Central memory CD8-positive, alpha-beta T cell (primary cell): ENCODE results near the gene MEPE.

Experiments used
- ATAC-seq: fragments of 150-1000 bp; cut with Tn5 transposase; replicated peaks from 2 replicates; pipeline ENCODE4 v1.10.0; 2022; ENCODE audit warnings: mild to moderate bottlenecking, moderate FRiP score, moderate number of reproducible peaks; ENCODE audit not compliant: poor library complexity, severe bottlenecking; ENCODE audit errors: extremely low read depth
- DNase-seq, 2 donors: peaks; one replicate each; pipeline ENCODE4 v3.0.0; 2021; ENCODE audit warnings: low spot score in 2 of 2
- H3K27ac Mint-ChIP-seq: one replicate; pipeline ENCODE4 v1.8.0; 2022; ENCODE audit warnings: low read depth, mild to moderate bottlenecking, moderate library complexity, mixed read lengths
- H3K27me3 Mint-ChIP-seq: one replicate; pipeline ENCODE4 v1.8.0; 2022; ENCODE audit warnings: mixed read lengths
- H3K36me3 Mint-ChIP-seq: one replicate; pipeline ENCODE4 v1.8.0; 2022; ENCODE audit warnings: mild to moderate bottlenecking, moderate library complexity, mixed read lengths; ENCODE audit not compliant: insufficient read depth
- H3K4me1 Mint-ChIP-seq: one replicate; pipeline ENCODE4 v1.8.0; 2022; ENCODE audit warnings: mixed read lengths
- H3K4me3 Mint-ChIP-seq: one replicate; pipeline ENCODE4 v1.8.0; 2022; ENCODE audit warnings: mild to moderate bottlenecking, moderate library complexity, mixed read lengths
- H3K9me3 Mint-ChIP-seq: one replicate; pipeline ENCODE4 v1.8.0; 2022; ENCODE audit warnings: mixed read lengths

Gene MEPE

DNA sequence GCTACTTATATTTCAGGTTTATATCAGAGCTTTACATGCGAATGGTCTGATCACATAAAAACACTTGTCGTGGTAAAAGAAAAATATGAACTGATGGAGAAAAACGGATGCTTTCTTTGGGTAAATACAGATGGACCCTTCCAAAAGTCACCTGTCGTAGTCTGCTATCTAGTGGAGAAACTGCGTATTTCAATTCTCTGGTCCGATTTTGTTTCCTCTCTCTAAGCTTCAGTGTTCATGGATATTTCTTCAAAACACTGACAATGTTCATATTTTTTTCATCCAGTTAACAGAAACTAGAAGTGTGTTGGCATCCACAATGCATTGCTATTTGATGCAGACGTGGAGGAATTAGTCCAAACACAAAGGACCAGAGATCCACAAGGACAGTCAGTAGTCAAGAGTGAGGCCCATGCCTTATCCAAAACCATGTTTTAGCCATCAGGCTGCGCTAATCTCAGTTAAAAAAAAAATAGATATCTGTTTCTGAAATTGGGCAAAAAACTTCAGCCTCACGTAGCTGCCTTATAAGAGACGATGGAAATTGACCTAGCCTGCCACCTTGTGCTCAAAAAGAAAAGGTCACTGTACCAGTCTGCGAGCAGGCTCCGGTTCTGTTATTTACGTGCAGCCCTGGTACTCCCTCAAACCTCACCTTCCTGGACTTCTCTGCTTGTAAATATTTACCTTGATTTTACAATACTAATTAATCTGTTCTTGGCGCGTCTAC, 16.0 kb downstream of the MEPE start:
- no peak for DNase-seq
- Mint-ChIP-seq H3K36me3 (no peaks in the 10 kb centered on the region), H3K4me1 (peaks cover 7% of the 10 kb centered on the region), H3K9me3 (no peaks in the 10 kb centered on the region), H3K27ac (no peak overlapping the region), H3K4me3 (peak overlapping the region; percentile 11), H3K27me3 (peaks cover 40% of the 10 kb centered on the region)
- ATAC-seq = peak; percentile 78

- no peak overlapping the region for H3K27ac Mint-ChIP-seq
- peaks cover 34% of the 10 kb centered on the region for H3K27me3 Mint-ChIP-seq
- H3K4me1 Mint-ChIP-seq = peaks cover 7% of the 10 kb centered on the region
- no peak for DNase-seq
- H3K36me3 Mint-ChIP-seq = no peaks in the 10 kb centered on the region
- peak; percentile 35 for ATAC-seq
- H3K4me3 Mint-ChIP-seq = no peak overlapping the region
- H3K9me3 Mint-ChIP-seq = no peaks in the 10 kb centered on the region
These were observed 16.8 kb downstream of the MEPE start for GRCh38 chr4:87849612-87850011.

DNA sequence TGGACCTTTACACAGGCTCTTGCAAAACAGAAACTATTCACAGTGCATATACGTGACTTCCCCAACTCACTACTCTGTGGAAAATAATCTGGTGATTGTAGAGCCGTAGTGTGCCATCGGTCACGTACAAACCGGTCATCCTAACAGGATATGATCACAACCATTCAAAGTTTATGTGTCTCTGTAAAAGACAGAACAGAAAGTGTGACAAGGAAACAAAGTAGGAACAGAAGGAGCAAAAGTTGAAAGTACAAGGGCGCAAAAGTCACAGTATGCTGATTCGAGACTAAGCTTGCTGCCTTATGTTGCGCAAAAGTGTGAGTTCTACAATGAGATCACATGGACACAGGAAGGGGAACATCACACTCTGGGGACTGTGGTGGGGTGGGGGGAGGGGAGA, 18.6 kb downstream of the MEPE start:
- no peak overlapping the region for H3K27ac Mint-ChIP-seq

DNA sequence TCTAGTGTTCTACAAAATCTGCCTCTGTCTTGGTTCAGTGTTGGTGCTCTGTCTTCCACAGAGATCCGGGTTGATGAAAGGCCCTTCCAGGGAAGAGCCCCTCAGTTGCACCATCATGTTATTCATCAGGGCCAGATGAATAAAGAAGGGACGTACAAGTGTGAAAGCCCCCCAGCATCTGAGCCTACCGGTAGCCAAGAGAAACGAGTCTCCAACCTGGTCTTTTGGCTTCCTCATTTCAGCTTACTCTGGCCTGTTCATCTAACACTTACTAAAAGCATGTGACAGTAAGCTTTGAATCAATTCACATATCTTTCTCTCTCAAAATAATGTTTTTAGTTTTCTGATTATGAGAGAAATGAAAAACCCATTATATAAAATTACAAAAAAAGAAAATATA, 19.2 kb downstream of the MEPE start:
- Mint-ChIP-seq H3K9me3 (no peaks in the 10 kb centered on the region), H3K4me1 (peaks cover 7% of the 10 kb centered on the region), H3K4me3 (no peak overlapping the region), H3K27ac (no peak overlapping the region), H3K27me3 (peaks cover 15% of the 10 kb centered on the region), H3K36me3 (no peaks in the 10 kb centered on the region)
- ATAC-seq (no peak), DNase-seq (no peak)

More for the DNA sequence above, 18.6 kb downstream of the MEPE start:
- H3K9me3 Mint-ChIP-seq = no peaks in the 10 kb centered on the region
- peaks cover 7% of the 10 kb centered on the region for H3K4me1 Mint-ChIP-seq
- DNase-seq (no peak), ATAC-seq (no peak)
- H3K4me3 Mint-ChIP-seq = no peak overlapping the region
- no peaks in the 10 kb centered on the region for H3K36me3 Mint-ChIP-seq
- H3K27me3 Mint-ChIP-seq = peaks cover 21% of the 10 kb centered on the region

- Mint-ChIP-seq H3K4me3 (no peak overlapping the region), H3K36me3 (no peaks in the 10 kb centered on the region), H3K9me3 (no peaks in the 10 kb centered on the region), H3K4me1 (peaks cover 7% of the 10 kb centered on the region), H3K27ac (no peak overlapping the region), H3K27me3 (peaks cover 9% of the 10 kb centered on the region)
- ATAC-seq (no peak), DNase-seq (no peak)
These were observed 20.3 kb downstream of the MEPE start for GRCh38 chr4:87853108-87853507.

DNA sequence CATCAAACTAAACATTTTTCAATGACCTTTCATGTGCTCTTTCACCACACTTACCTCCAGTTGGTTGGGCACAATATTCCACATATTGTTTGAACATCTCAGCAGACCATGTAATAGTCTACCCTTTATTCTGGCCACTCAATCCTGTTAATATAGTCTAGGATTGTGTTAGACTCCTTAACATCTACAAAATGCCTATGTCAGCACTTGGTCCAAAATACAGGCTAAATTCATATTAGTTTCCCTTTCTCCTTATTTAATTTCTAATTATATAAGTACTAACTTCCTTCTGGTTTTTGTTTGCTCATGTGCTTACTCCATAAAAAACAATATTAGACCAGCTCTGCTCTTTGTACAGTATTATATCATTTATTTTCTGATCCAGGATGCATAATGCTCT, 21.1 kb downstream of the MEPE start:
- Mint-ChIP-seq H3K27me3 (peaks cover 7% of the 10 kb centered on the region), H3K27ac (no peak overlapping the region), H3K4me3 (no peak overlapping the region), H3K36me3 (no peaks in the 10 kb centered on the region), H3K4me1 (peaks cover 4% of the 10 kb centered on the region), H3K9me3 (no peaks in the 10 kb centered on the region)
- no peak for DNase-seq
- no peak for ATAC-seq

DNA sequence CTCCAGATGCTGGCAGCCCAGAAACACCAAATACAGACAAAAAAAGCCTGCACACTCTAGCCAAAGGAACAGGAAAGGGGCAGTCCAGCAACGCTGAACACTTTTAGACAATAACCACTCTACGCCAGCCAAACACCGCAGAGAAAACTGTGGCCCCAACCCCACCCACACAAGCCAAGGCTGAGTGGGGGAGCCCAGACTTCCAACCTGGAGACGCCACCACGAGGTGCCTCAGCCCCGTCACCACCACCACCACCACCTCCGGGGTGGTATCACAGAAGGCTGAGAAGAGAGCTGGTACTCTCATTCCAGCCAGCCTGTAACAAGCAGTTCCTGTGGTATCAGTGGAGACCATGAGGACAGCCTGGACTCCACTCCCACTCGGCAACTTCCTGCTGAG, 22.8 kb downstream of the MEPE start:
- H3K4me1 Mint-ChIP-seq = no peaks in the 10 kb centered on the region
- H3K27me3 Mint-ChIP-seq = no peaks in the 10 kb centered on the region
- H3K9me3 Mint-ChIP-seq = no peaks in the 10 kb centered on the region
- DNase-seq (no peak), ATAC-seq (no peak)
- H3K27ac Mint-ChIP-seq = no peak overlapping the region
- no peaks in the 10 kb centered on the region for H3K36me3 Mint-ChIP-seq
- H3K4me3 Mint-ChIP-seq = no peak overlapping the region

DNA sequence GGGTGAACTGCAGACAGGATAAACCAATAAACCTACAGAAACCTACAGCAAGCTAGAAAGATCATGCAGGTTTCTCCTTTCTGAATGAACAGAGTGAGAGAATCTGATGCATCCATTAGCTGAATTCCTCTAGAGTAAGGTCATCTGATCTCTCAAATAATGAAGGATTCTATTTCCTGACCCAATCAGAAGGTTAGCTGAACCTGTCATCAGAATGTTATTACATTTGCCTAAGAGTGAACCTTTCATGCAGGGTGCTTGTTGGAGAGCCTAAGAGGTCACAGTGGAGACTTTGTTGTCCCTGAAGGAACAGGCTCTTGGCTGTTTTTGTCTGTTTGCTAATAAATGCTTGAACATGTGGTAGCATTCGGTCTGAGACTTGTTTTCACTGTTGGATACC, 24.0 kb downstream of the MEPE start:
- Mint-ChIP-seq H3K27me3 (no peaks in the 10 kb centered on the region), H3K9me3 (no peaks in the 10 kb centered on the region), H3K36me3 (no peaks in the 10 kb centered on the region), H3K4me3 (no peak overlapping the region), H3K27ac (no peak overlapping the region), H3K4me1 (no peaks in the 10 kb centered on the region)
- ATAC-seq (no peak), DNase-seq (no peak)

DNA sequence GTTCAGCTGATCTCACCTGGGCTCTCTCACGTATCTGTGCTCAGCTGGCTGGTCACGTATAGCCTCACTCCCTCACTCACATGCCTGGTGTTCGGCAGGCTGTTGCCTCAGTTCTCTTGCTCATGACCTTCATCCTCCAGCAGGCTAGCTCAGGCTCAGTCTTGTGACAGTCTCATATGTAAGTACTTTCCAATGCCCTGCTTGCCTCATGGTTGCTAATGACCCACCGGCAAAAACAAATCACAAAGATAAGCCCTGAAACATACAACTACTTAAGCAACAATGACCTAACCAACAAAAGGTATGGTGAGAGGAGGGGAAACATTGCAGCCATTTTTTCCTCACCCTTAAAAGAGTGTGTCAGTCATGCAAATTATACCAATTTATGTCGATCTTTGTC, 25.0 kb downstream of the MEPE start:
- ATAC-seq (no peak), DNase-seq (no peak)
- H3K9me3 Mint-ChIP-seq = no peaks in the 10 kb centered on the region
- H3K4me3 Mint-ChIP-seq = no peak overlapping the region
- no peaks in the 10 kb centered on the region for H3K36me3 Mint-ChIP-seq
- H3K27me3 Mint-ChIP-seq = no peaks in the 10 kb centered on the region
- H3K27ac Mint-ChIP-seq = no peak overlapping the region
- H3K4me1 Mint-ChIP-seq = no peaks in the 10 kb centered on the region

DNA sequence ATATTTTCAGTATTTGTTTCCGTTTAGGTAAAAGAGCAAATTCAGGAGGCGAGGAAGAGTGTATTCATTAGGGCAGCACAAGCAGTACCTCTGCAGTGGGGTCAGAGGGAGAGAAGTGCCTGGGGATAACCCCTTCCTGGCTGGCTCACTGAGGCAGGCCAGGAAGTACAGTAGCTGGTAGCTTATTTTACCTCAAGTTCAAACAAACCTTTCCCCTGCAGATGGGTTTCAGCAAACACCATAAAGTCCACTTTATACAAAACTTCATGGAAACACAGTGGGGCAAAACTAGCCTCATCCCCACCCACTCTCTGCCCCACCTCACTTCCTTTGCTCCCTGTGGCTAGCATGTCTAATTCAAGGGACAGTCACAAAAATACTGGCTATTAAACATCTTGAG, 29.5 kb downstream of the MEPE start:
- Mint-ChIP-seq H3K4me1 (no peaks in the 10 kb centered on the region), H3K9me3 (no peaks in the 10 kb centered on the region), H3K36me3 (no peaks in the 10 kb centered on the region), H3K27me3 (peaks cover 16% of the 10 kb centered on the region), H3K4me3 (no peak overlapping the region), H3K27ac (no peak overlapping the region)
- no peak for ATAC-seq
- no peak for DNase-seq

DNA sequence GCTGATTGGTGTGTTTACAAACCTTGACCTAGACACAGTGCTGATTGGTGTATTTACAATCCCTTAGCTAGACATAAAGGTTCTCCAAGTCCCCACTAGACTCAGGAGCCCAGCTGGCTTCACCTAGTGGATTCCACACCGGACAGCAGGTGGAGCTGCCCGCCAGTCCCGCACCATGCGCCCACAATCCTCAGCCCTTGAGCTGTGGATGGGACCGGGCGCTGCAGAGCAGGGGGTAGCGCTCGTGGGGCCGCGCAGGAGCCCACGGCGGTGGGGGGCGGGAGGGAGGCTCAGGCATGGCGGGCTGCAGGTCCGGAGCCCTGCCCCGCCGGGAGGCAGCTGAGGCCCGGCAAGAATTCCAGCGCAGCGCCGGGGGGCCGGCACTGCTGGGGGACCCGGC, 30.7 kb downstream of the MEPE start:
- Mint-ChIP-seq H3K27me3 (peaks cover 29% of the 10 kb centered on the region), H3K27ac (no peak overlapping the region), H3K9me3 (no peaks in the 10 kb centered on the region), H3K4me3 (no peak overlapping the region), H3K4me1 (no peaks in the 10 kb centered on the region), H3K36me3 (no peaks in the 10 kb centered on the region)
- ATAC-seq (no peak), DNase-seq (no peak)

DNA sequence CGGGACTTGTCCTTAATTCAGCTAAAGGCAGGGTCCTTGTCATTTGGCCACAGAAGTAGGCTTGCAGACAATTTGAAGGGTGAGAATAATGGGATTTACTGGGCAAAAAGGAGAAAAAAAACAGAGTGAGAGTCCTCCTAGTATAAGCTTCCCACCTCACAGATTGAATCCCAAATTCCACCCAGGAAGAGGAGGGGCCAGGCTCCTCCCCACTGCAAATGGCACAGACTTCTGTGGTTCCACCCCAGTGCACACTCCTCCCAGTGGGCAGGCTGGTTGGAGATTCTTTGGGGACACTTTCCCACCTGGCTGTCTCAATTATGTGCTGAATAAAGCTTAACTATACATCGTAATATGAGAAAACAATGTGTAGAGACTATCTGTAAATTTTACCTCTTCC, 31.6 kb downstream of the MEPE start:
- H3K36me3 Mint-ChIP-seq = no peaks in the 10 kb centered on the region
- H3K27me3 Mint-ChIP-seq = peaks cover 32% of the 10 kb centered on the region
- DNase-seq = no peak
- H3K9me3 Mint-ChIP-seq = no peaks in the 10 kb centered on the region
- H3K4me3 Mint-ChIP-seq = no peak overlapping the region
- ATAC-seq = no peak
- H3K27ac Mint-ChIP-seq = no peak overlapping the region
- no peaks in the 10 kb centered on the region for H3K4me1 Mint-ChIP-seq

- no peak overlapping the region for H3K4me3 Mint-ChIP-seq
- no peak overlapping the region for H3K27ac Mint-ChIP-seq
- no peak for ATAC-seq
- peaks cover 32% of the 10 kb centered on the region for H3K27me3 Mint-ChIP-seq
- H3K4me1 Mint-ChIP-seq = no peaks in the 10 kb centered on the region
- H3K9me3 Mint-ChIP-seq = no peaks in the 10 kb centered on the region
- no peak for DNase-seq
- no peaks in the 10 kb centered on the region for H3K36me3 Mint-ChIP-seq
These were observed 32.5 kb downstream of the MEPE start for GRCh38 chr4:87865288-87865687.
